ENCODE results near the gene RHBG.

- TF ChIP-seq EZH2phosphoT487 (IDR thresholded peaks at IDR 0.05; ENCODE audit: borderline replicate concordance) (no peak), SP1 (IDR thresholded peaks at IDR 0.05; ENCODE audit: low read depth) (no peak), EGR1 (IDR thresholded peaks at IDR 0.05; ENCODE audit: low read depth) (no peak), MAX (IDR thresholded peaks at IDR 0.05) (no peak), ATF3 (IDR thresholded peaks at IDR 0.05) (no peak), CTCF (IDR thresholded peaks at IDR 0.05 in 2 of 3, conservative IDR thresholded peaks at IDR 0.05 in 1 of 3; ENCODE audit: borderline replicate concordance in 1 of 3, insufficient read depth in 1 of 3, low read depth in 2 of 3, low read length in 2 of 3) (no peak), POLR2AphosphoS5 (IDR thresholded peaks at IDR 0.05; ENCODE audit: low read depth, low read length) (no peak), RAD21 (IDR thresholded peaks at IDR 0.05; ENCODE audit: low read depth) (no peak), EZH2 (IDR thresholded peaks at IDR 0.05) (no peak), POLR2A (IDR thresholded peaks at IDR 0.05; ENCODE audit: borderline replicate concordance, extremely low read depth, insufficient read depth, insufficient read length) (no peak), FOSL1 (IDR thresholded peaks at IDR 0.05; ENCODE audit: low read depth) (no peak), TCF7L2 (IDR thresholded peaks at IDR 0.05; ENCODE audit: borderline replicate concordance, extremely low read depth, insufficient read depth, insufficient read length) (no peak), YY1 (IDR thresholded peaks at IDR 0.05; ENCODE audit: extremely low read depth, insufficient replicate concordance, low read depth, low read length) (no peak)
Observed at GRCh38 chr1:156433602-156434001, 64.6 kb downstream of the RHBG start.
